H1 (cell line): Measurements from ENCODE around the gene PPME1. TPM values are rescaled to one million over a fixed set of nuclear protein-coding genes. Genes with fewer than 3 reads are reported as not detected.

Experiments used
- EGR1 ChIP-seq: IDR thresholded peaks from 2 replicates; pipeline ENCODE4 v1.6.1; 2011; ENCODE audit warnings: low read depth, low read length, borderline replicate concordance
- JUND ChIP-seq: IDR thresholded peaks from 2 replicates; pipeline ENCODE4 v1.6.1; 2011; ENCODE audit warnings: mild to moderate bottlenecking, improper control_type of control experiment, low read length
- POU5F1 ChIP-seq: IDR thresholded peaks from 2 replicates; pipeline ENCODE4 v1.6.1; 2011; ENCODE audit warnings: low read depth, mild to moderate bottlenecking, low read length, moderate library complexity
- polyA plus RNA-seq, 7 experiments: library from polyadenylated mRNA; depleted of rRNA in 3 of 7; stranded (reverse) in 5 of 7; unstranded in 2 of 7; fragments of >200 nt in 5 of 7; fragments of 200-250 nt in 2 of 7; gene quantifications; 1 replicate in 5 of 7; 2 replicates in 1 of 7; 4 replicates in 1 of 7; pipeline versions ENCODE4 v1.2.1 to v1.2.3, GENCODE V29; 2011 to 2013; ENCODE audit warnings: missing spikeins in 2 of 7, mixed read lengths in 2 of 7
- total RNA-seq: library from RNA; stranded (reverse); fragmentation: NEBNext Ultra II Directional; extraction: Animal tissue kit (Norgen Biotek cat#: 25700); gene quantifications from 2 replicates; pipeline ENCODE4 v1.2.1, GENCODE V29; 2021

Gene PPME1
- total and polyA plus RNA-seq, 2 of the 8 experiments (the other 6 are each of a cell fraction or from before 2014, with no cell fraction given): 55.1 to 64.5 TPM

GRCh38 chr11:74205181-74205580, 34.1 kb downstream of the PPME1 start (continued):
- TF ChIP-seq POU5F1 (no peak), EGR1 (no peak), JUND (no peak)
